MM.1S (cell line): ENCODE measurements around the gene PSMA8.
A peak's percentile ranks its signal among the peaks of the same experiment; 100 is the strongest.
"Not testable (repeated sequence)": the region's sequence is repeated elsewhere in the genome, so short reads cannot be mapped to it uniquely, and the experiment has no call there.

Experiments
- DNase-seq: peaks from one replicate; pipeline ENCODE4 v3.0.0-alpha.2; 2015
- H2AFZ ChIP-seq: fragments of 300-600 bp; sonication (generic); 2 replicates; pipeline ENCODE4 v1.6.0; 2016; ENCODE audit warnings: antibody characterized with exemption, low read length
- H3F3A ChIP-seq: fragments of 300-600 bp; sonication (generic); 2 replicates; pipeline ENCODE4 v1.6.1; 2016; ENCODE audit warnings: mild to moderate bottlenecking, antibody characterized with exemption, low read length, moderate library complexity, mixed read lengths; ENCODE audit not compliant: insufficient read depth
- H3K27ac ChIP-seq: fragments of 300-600 bp; sonication (generic); 2 replicates; pipeline ENCODE4 v1.5.1; 2016; ENCODE audit warnings: mild to moderate bottlenecking, low read length
- H3K27me3 ChIP-seq: fragments of 300-600 bp; sonication (generic); replicated peaks from 2 replicates; pipeline ENCODE4 v1.6.0; 2016; ENCODE audit warnings: low read length; ENCODE audit not compliant: insufficient read depth
- H3K36me3 ChIP-seq: fragments of 300-600 bp; sonication (generic); replicated peaks from 2 replicates; pipeline ENCODE4 v1.6.1; 2016; ENCODE audit warnings: mild to moderate bottlenecking, low read length, mixed read lengths; ENCODE audit not compliant: insufficient read depth
- H3K4me1 ChIP-seq: fragments of 300-600 bp; sonication (generic); 2 replicates; pipeline ENCODE4 v1.6.1; 2016; ENCODE audit warnings: low read length, mixed read lengths
- H3K4me2 ChIP-seq: fragments of 300-600 bp; sonication (generic); 2 replicates; pipeline ENCODE4 v1.6.0; 2016; ENCODE audit warnings: low read depth, low read length
- H3K4me3 ChIP-seq: fragments of 300-600 bp; sonication (generic); 2 replicates; pipeline ENCODE4 v1.5.1; 2016; ENCODE audit warnings: low read length, mixed read lengths
- H3K79me2 ChIP-seq: fragments of 300-600 bp; sonication (generic); 2 replicates; pipeline ENCODE4 v1.6.1; 2016; ENCODE audit warnings: mixed run types, low read length, mixed read lengths
- H3K9ac ChIP-seq: fragments of 300-600 bp; sonication (generic); 2 replicates; pipeline ENCODE4 v1.6.1; 2016; ENCODE audit warnings: low read length, mixed read lengths
- H3K9me2 ChIP-seq: fragments of 300-600 bp; sonication (generic); replicated peaks from 2 replicates; pipeline ENCODE4 v1.6.1; 2016; ENCODE audit warnings: mild to moderate bottlenecking, low read length, mixed read lengths; ENCODE audit not compliant: insufficient read depth
- H3K9me3 ChIP-seq: fragments of 300-600 bp; sonication (generic); replicated peaks from 2 replicates; pipeline ENCODE4 v1.6.1; 2016; ENCODE audit warnings: mild to moderate bottlenecking, low read length, mixed read lengths; ENCODE audit not compliant: insufficient read depth
- H4K20me1 ChIP-seq: fragments of 300-600 bp; sonication (generic); 2 replicates; pipeline ENCODE4 v1.6.1; 2016; ENCODE audit warnings: mild to moderate bottlenecking, low read length, moderate library complexity, mixed read lengths; ENCODE audit not compliant: insufficient read depth
- EZH2 ChIP-seq: fragments of 300-600 bp; sonication (generic); optimal IDR thresholded peaks from 2 replicates; pipeline ENCODE3; 2017; ENCODE audit warnings: low read depth, mild to moderate bottlenecking, antibody characterized with exemption, low read length, mixed read lengths
- EZH2phosphoT487 ChIP-seq: fragments of 300-600 bp; sonication (generic); IDR thresholded peaks from 2 replicates; pipeline ENCODE4 v1.6.1; 2018; ENCODE audit warnings: antibody characterized with exemption, low read length
- TF ChIP-seq, protein P1 (sequence below): fragments of 300-600 bp; sonication (generic); IDR thresholded peaks from 2 replicates; pipeline ENCODE4 v1.5.1; 2016; ENCODE audit warnings: antibody characterized with exemption, low read length, mixed read lengths

PSMA8 gene

DNA sequence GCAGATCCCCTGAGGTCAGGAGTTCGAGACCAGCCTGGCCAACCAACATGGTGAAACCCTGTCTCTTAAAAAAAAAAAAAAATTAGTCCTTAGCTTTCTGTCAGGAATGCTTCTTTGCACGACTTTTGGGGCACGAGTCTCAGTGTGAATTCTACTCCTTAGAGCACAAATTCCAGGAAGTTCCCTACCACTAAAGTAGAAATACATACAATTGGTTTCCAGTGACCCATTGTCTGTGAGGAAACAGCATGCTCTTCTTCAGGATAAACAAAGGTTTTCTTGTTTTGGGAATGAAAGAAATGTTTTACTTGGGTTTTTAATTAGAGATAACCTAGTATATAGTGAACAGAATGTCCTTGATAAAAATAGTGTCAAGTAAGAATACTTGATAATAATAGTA, 23.7 kb downstream of the PSMA8 start:
- Histone ChIP-seq H3K4me1 (no peaks in the 10 kb centered on the region), H3F3A (no peaks in the 10 kb centered on the region), H3K79me2 (no peaks in the 10 kb centered on the region), H3K9me2 (no peaks in the 10 kb centered on the region), H3K9ac (no peak overlapping the region), H2AFZ (no peak overlapping the region), H3K4me3 (no peak overlapping the region), H3K4me2 (no peak overlapping the region), H3K27me3 (no peaks in the 10 kb centered on the region), H3K36me3 (no peaks in the 10 kb centered on the region), H3K9me3 (no peaks in the 10 kb centered on the region), H4K20me1 (no peaks in the 10 kb centered on the region), H3K27ac (no peak overlapping the region)
- TF ChIP-seq EZH2 (no peak), EZH2phosphoT487 (no peak)
- TF ChIP-seq, protein P1, sequence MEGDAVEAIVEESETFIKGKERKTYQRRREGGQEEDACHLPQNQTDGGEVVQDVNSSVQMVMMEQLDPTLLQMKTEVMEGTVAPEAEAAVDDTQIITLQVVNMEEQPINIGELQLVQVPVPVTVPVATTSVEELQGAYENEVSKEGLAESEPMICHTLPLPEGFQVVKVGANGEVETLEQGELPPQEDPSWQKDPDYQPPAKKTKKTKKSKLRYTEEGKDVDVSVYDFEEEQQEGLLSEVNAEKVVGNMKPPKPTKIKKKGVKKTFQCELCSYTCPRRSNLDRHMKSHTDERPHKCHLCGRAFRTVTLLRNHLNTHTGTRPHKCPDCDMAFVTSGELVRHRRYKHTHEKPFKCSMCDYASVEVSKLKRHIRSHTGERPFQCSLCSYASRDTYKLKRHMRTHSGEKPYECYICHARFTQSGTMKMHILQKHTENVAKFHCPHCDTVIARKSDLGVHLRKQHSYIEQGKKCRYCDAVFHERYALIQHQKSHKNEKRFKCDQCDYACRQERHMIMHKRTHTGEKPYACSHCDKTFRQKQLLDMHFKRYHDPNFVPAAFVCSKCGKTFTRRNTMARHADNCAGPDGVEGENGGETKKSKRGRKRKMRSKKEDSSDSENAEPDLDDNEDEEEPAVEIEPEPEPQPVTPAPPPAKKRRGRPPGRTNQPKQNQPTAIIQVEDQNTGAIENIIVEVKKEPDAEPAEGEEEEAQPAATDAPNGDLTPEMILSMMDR = no peak
- no peak for DNase-seq

DNA sequence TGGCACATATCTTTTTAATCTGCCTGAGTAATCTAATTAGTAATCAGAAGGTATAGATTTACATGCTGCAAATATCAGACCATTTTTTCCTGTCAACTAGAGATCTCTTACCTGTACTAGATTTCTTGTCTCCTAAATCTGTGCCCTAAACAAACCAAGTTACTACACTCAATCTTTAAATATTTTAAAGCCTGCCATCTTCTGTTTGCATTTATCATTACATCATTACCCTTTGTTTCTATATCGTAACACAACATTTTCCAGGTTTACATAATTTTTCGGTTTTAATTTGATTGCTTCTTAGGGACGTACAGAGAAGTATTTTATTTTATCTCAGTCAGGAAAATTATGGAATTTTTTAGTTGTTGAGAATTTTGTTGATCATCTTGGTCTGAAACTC, 25.7 kb downstream of the PSMA8 start:
- Histone ChIP-seq H3K9me3 (no peaks in the 10 kb centered on the region), H3K9me2 (no peaks in the 10 kb centered on the region), H3K36me3 (no peaks in the 10 kb centered on the region), H3K9ac (no peak overlapping the region), H3F3A (no peaks in the 10 kb centered on the region), H3K79me2 (no peaks in the 10 kb centered on the region), H3K4me3 (no peak overlapping the region), H3K4me2 (no peak overlapping the region), H2AFZ (no peak overlapping the region), H3K4me1 (no peaks in the 10 kb centered on the region), H3K27ac (no peak overlapping the region), H3K27me3 (no peaks in the 10 kb centered on the region), H4K20me1 (no peaks in the 10 kb centered on the region)
- peak; percentile 28 for DNase-seq
- TF ChIP-seq, protein P1 = peak; percentile 48
- no peak for TF ChIP-seq EZH2

DNA sequence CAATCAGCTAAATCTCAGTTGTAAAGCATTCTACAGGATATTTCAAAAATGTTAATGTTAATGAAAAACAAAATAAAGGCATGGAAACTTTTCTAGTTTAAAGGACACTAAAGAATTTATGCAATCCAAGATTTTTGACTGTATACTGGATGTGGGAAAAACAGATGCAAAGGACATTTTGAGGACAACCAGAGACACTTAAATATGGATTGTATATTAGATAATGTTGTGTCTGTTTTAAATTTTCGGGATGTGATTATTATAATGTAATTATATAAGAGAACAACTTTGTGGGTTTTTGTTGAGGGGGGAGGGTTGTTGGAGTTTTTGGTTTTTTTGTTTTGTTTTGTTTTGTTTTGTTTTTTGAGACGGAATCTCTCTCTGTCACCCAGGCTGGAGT, 30.9 kb downstream of the PSMA8 start:
- Histone ChIP-seq H2AFZ (no peak overlapping the region), H3K4me3 (no peak overlapping the region), H4K20me1 (no peaks in the 10 kb centered on the region), H3K27me3 (no peaks in the 10 kb centered on the region), H3K4me1 (peaks cover 16% of the 10 kb centered on the region), H3K4me2 (no peak overlapping the region), H3K36me3 (no peaks in the 10 kb centered on the region), H3K27ac (no peak overlapping the region), H3K9ac (no peak overlapping the region), H3K9me3 (no peaks in the 10 kb centered on the region), H3F3A (peaks cover 6% of the 10 kb centered on the region), H3K9me2 (no peaks in the 10 kb centered on the region), H3K79me2 (no peaks in the 10 kb centered on the region)
- no peak for DNase-seq
- no peak for TF ChIP-seq EZH2
- TF ChIP-seq, protein P1 = no peak
- TF ChIP-seq EZH2phosphoT487 = no peak

DNA sequence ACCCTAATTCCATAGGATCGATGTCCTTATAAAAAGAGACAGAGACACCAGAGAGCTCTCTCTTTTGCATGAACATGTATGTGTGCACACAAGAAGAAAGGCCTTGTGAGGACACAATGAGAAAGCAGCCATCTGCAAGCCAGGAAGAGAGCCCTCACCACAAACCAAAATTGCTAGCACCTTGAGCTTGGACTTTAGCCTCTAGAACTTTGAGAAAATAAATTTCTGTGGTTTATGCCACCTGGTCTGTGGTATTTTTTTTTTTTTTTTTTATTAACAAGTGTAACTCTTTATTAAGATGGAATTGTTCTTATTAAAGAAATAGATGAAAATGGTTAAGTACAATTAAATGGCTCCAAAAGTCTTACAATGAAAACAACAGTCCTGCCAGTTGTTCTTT, 33.9 kb downstream of the PSMA8 start:
- DNase-seq = peak; percentile 96
- Histone ChIP-seq H3K9ac (peak overlapping the region; percentile 35; the same call in 1 of the 2 replicates), H3K27ac (peak overlapping the region; percentile 81)

More for the DNA sequence above, 33.9 kb downstream of the PSMA8 start:
- not testable (repeated sequence) for H3K9me3 ChIP-seq, H2AFZ ChIP-seq, H3K27me3 ChIP-seq, H3K36me3 ChIP-seq, H4K20me1 ChIP-seq, H3K79me2 ChIP-seq, H3K9me2 ChIP-seq
- peaks cover 27% of the 10 kb centered on the region for H3K4me1 ChIP-seq
- peak overlapping the region; percentile 46 for H3K4me2 ChIP-seq
- H3K4me3 ChIP-seq = 0 out of 2 replicates have a peak overlapping the region, but pooled peaks have one; percentile 28
- peaks cover 20% of the 10 kb centered on the region for H3F3A ChIP-seq
